GM12878 (cell line): ENCODE results near the gene GPR68. TPM values are rescaled to one million over a fixed set of nuclear protein-coding genes. Genes with fewer than 3 reads are reported as not detected.

Experiments used
- ESRRA ChIP-seq: IDR thresholded peaks from 2 replicates; pipeline ENCODE4 v1.6.1; 2012; ENCODE audit warnings: mild to moderate bottlenecking, low read length, improper control_type of control experiment
- GABPA ChIP-seq: IDR thresholded peaks from 2 replicates; pipeline ENCODE4 v1.6.1; 2014; ENCODE audit warnings: antibody characterized with exemption, low read depth, mild to moderate bottlenecking, inconsistent platforms
- MXI1 ChIP-seq: fragments of 150-350 bp; IDR thresholded peaks from 2 replicates; pipeline ENCODE4 v1.6.1; 2011; ENCODE audit warnings: low read depth, mild to moderate bottlenecking, inconsistent platforms, low read length, improper control_type of control experiment
- POU2F2 ChIP-seq: IDR thresholded peaks from 3 replicates; pipeline ENCODE4 v1.6.1; 2011; ENCODE audit warnings: low read depth, mild to moderate bottlenecking, low read length, borderline replicate concordance
- RCOR1 ChIP-seq: conservative IDR thresholded peaks from 2 replicates; pipeline ENCODE4 v1.6.1; 2012; ENCODE audit warnings: low read depth, low read length, improper control_type of control experiment
- SREBF2 ChIP-seq: IDR thresholded peaks from 2 replicates; pipeline ENCODE4 v1.6.1; 2012; ENCODE audit warnings: mild to moderate bottlenecking, low read length
- YY1 ChIP-seq: IDR thresholded peaks from 2 replicates; pipeline ENCODE4 v1.6.1; 2011; ENCODE audit warnings: low read depth, mild to moderate bottlenecking, low read length
- ZNF207 ChIP-seq: fragments of 450-650 bp; IDR thresholded peaks from 2 replicates; pipeline ENCODE4 v1.6.1; 2014; ENCODE audit warnings: antibody characterized with exemption, mild to moderate bottlenecking, borderline replicate concordance
- ZSCAN29 ChIP-seq: fragments of 450-650 bp; IDR thresholded peaks from 2 replicates; pipeline ENCODE4 v1.6.1; 2017; ENCODE audit warnings: mild to moderate bottlenecking, moderate library complexity
- polyA plus RNA-seq, 11 experiments: library from polyadenylated mRNA; depleted of rRNA in 4 of 11; unstranded in 6 of 11; stranded (reverse) in 5 of 11; fragments of >200 nt; fragmentation: Nextera tagmentation in 4 of 11; fragmentation: Illumina TruSeq in 1 of 11; extraction: Ambion mirVana in 4 of 11; extraction: Trizol in 1 of 11; gene quantifications; 1 replicate in 1 of 11; 2 replicates in 10 of 11; pipeline versions ENCODE4 v1.2.1 to v1.2.3, GENCODE V29; 2011 to 2016; ENCODE audit warnings: inconsistent platforms in 2 of 11, missing spikeins in 2 of 11, low read depth in 1 of 11
- total RNA-seq, 4 experiments: library from RNA; depleted of rRNA in 3 of 4; stranded (reverse); fragments of >200 nt in 3 of 4; fragmentation: Illumina TruSeq in 1 of 4; extraction: Trizol in 1 of 4; gene quantifications; 2 replicates each; pipeline versions ENCODE4 v1.2.1 to v1.2.3, GENCODE V29; 2013 to 2021
- TF ChIP-seq, protein P1 (sequence below): IDR thresholded peaks from 2 replicates; pipeline ENCODE4 v1.6.1; 2011; ENCODE audit warnings: borderline replicate concordance, low read depth, mild to moderate bottlenecking, moderate library complexity, mixed read lengths, low read length; ENCODE audit not compliant: insufficient read depth; ENCODE audit errors: extremely low read length
- TF ChIP-seq, protein P2 (sequence below): IDR thresholded peaks from 2 replicates; pipeline ENCODE4 v1.6.1; 2011; ENCODE audit warnings: low read depth, mild to moderate bottlenecking, low read length, moderate library complexity, borderline replicate concordance; ENCODE audit errors: extremely low read depth

The GPR68 gene
- total and polyA plus RNA-seq, 10 of the 15 experiments (the other 5 are each of a cell fraction or from before 2014, with no cell fraction given), result 0.06 to 3.4 (median 1.8) TPM

DNA sequence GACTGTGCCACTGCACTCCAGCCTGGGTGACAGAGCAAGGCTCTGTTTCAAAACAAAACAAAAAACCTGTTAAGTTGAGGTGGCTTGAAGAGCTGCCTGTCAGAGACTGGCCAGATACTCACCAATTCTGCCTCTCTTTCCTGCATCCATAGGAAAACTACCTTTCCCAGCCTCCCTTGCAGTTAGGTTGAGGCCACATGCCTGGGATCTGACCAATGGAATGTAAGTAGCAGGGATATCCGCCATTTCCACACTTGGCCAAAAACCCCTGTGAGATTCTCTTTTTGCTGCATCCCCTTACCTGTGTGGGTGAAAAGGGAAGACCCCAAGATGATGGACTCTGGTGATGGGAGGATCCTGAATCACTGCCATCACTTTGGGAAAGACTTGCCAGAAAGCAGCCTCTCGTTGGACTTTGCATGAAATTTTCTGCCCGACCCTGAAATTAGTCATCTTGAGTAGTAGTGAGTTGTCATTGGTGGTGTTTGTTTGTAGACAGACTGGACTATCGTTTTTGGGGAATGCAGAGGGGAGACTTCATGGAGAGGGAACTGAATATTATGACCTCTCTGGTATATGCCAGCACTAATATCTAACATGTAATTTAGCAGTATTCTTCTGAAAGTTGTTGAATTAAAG, 14.0 kb downstream of the GPR68 start (continued):
- TF ChIP-seq ZNF207 (no peak), MXI1 (no peak), GABPA (no peak), ESRRA (no peak), RCOR1 (no peak), POU2F2 (no peak), YY1 (peak; percentile 74; the same call in 1 of the 2 replicates), ZSCAN29 (no peak), SREBF2 (no peak)
- TF ChIP-seq, protein P1, sequence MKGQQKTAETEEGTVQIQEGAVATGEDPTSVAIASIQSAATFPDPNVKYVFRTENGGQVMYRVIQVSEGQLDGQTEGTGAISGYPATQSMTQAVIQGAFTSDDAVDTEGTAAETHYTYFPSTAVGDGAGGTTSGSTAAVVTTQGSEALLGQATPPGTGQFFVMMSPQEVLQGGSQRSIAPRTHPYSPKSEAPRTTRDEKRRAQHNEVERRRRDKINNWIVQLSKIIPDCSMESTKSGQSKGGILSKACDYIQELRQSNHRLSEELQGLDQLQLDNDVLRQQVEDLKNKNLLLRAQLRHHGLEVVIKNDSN, result peak; percentile 25
- TF ChIP-seq, protein P2, sequence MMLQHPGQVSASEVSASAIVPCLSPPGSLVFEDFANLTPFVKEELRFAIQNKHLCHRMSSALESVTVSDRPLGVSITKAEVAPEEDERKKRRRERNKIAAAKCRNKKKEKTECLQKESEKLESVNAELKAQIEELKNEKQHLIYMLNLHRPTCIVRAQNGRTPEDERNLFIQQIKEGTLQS, result peak; percentile 32; the same call in 1 of the 2 replicates
- TF ChIP-seq, all 136 proteins: peak for 5
